Calu3 (cell line): ENCODE results near the gene UBASH3B. TPM values are rescaled to one million over a fixed set of nuclear protein-coding genes. Genes with fewer than 3 reads are reported as not detected.

Source experiments
- BruUV-seq: library from RNA; stranded (reverse); fragments of 400-500 nt; replicated peaks from 2 replicates; lab custom pipeline; 2021; lab: Mats Ljungman, UMichigan
- CTCF ChIA-PET: fragments of 300-600 bp; sonication (Branson Sonifier 250); formaldehyde crosslinking; loops from one replicate; lab custom pipeline; 2022; ENCODE audit warnings: antibody characterized with exemption; lab: Charles Lee
- DNase-seq: peaks from one replicate; pipeline ENCODE4 v3.0.0; 2022
- H3K27ac Mint-ChIP-seq: one replicate; pipeline ENCODE4 v1.8.0; 2022; ENCODE audit warnings: mixed read lengths; ENCODE audit not compliant: unreplicated experiment
- H3K27me3 Mint-ChIP-seq: one replicate; pipeline ENCODE4 v1.8.0; 2022; ENCODE audit warnings: mixed read lengths; ENCODE audit not compliant: unreplicated experiment
- H3K36me3 Mint-ChIP-seq: one replicate; pipeline ENCODE4 v1.8.0; 2022; ENCODE audit warnings: mild to moderate bottlenecking, moderate library complexity, mixed read lengths; ENCODE audit not compliant: insufficient read depth, unreplicated experiment
- H3K4me1 Mint-ChIP-seq: one replicate; pipeline ENCODE4 v1.8.0; 2022; ENCODE audit warnings: mild to moderate bottlenecking, low read depth, mixed read lengths; ENCODE audit not compliant: unreplicated experiment
- H3K4me3 Mint-ChIP-seq: one replicate; pipeline ENCODE4 v1.8.0; 2022; ENCODE audit warnings: mild to moderate bottlenecking, low read depth, moderate library complexity, mixed read lengths; ENCODE audit not compliant: unreplicated experiment
- H3K9me3 Mint-ChIP-seq: one replicate; pipeline ENCODE4 v1.8.0; 2022; ENCODE audit warnings: low read depth, mixed read lengths; ENCODE audit not compliant: unreplicated experiment
- CTCF ChIP-seq: fragments of 200-600 bp; IDR thresholded peaks from one replicate; pipeline ENCODE4 v1.8.0; 2022; ENCODE audit warnings: antibody characterized with exemption; ENCODE audit not compliant: unreplicated experiment
- intact Hi-C: fragments of 100-400 bp; cut with micrococcal nuclease; formaldehyde crosslinking; loops from one replicate; pipeline ENCODE4 v1.10.0; 2022; ENCODE audit not compliant: unreplicated experiment
- total RNA-seq: library from RNA; stranded (reverse); gene quantifications from 2 replicates; pipeline ENCODE4 v1.2.3, GENCODE V29; 2022

The UBASH3B gene
- total RNA-seq, 1 experiment from 2014 or later, result 74.9 TPM

DNA sequence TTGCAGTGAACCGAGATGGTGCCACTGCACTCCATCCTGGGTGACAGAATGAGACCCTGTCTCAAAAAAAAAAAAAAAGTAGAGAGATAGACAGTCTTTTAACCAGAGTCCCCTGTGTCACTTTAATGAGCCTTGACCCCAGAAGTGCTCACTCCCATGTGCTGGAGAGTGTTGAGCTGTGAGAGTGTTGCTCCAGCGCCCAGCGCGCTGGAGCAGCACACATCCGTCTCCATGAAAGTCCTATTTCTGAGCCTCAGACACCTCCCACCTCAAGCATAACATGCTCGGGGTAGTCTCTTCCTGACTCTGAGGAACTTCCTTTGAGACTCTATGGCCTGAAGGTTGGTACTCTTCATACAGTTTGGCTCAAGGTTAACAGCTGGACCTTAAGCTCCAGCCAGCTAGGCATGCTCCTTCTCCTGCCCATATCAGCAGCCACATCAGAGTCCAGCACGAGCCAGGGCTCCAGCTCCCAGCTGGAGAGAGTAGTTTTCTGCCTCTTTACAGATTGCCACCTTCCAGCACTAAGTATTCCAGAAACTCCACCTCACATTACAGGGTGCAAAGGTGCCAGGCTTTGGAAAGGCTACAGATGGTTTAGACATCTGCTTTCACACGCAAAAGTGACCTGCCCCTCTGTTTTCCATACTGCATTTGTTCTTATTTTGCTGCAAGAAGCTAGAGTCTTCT, 29.4 kb upstream of the UBASH3B start:
- CTCF ChIA-PET, result interaction anchor here (0.7 kb wide), 1 partner anchor 25 kb away, joined by 4 read pairs; no protein-coding TSS in a partner anchor
- intact Hi-C loops, result no loop called here
- no TSS peak for BruUV-seq
- H3K4me3 Mint-ChIP-seq, result no peak overlapping the region
- H3K27ac Mint-ChIP-seq, result no peak overlapping the region
- peaks cover 12% of the 10 kb centered on the region for H3K27me3 Mint-ChIP-seq
- TF ChIP-seq CTCF, result no peak
- H3K4me1 Mint-ChIP-seq, result no peaks in the 10 kb centered on the region
- H3K9me3 Mint-ChIP-seq, result no peaks in the 10 kb centered on the region
- DNase-seq, result no peak
- H3K36me3 Mint-ChIP-seq, result no peaks in the 10 kb centered on the region

- no peaks in the 10 kb centered on the region for H3K9me3 Mint-ChIP-seq
- intact Hi-C loops, result no loop called here
- no peak overlapping the region for H3K27ac Mint-ChIP-seq
- H3K4me1 Mint-ChIP-seq, result no peaks in the 10 kb centered on the region
- CTCF ChIA-PET, result interaction anchor here (2.0 kb wide), 1 partner anchor 226 kb away, joined by 5 read pairs; no protein-coding TSS in a partner anchor
- no peak overlapping the region for H3K4me3 Mint-ChIP-seq
- peaks cover 12% of the 10 kb centered on the region for H3K27me3 Mint-ChIP-seq
- H3K36me3 Mint-ChIP-seq, result no peaks in the 10 kb centered on the region
- no TSS peak for BruUV-seq
- DNase-seq, result no peak
- TF ChIP-seq CTCF, result no peak
These were observed 27.8 kb upstream of the UBASH3B start for GRCh38 chr11:122627745-122628144.

DNA sequence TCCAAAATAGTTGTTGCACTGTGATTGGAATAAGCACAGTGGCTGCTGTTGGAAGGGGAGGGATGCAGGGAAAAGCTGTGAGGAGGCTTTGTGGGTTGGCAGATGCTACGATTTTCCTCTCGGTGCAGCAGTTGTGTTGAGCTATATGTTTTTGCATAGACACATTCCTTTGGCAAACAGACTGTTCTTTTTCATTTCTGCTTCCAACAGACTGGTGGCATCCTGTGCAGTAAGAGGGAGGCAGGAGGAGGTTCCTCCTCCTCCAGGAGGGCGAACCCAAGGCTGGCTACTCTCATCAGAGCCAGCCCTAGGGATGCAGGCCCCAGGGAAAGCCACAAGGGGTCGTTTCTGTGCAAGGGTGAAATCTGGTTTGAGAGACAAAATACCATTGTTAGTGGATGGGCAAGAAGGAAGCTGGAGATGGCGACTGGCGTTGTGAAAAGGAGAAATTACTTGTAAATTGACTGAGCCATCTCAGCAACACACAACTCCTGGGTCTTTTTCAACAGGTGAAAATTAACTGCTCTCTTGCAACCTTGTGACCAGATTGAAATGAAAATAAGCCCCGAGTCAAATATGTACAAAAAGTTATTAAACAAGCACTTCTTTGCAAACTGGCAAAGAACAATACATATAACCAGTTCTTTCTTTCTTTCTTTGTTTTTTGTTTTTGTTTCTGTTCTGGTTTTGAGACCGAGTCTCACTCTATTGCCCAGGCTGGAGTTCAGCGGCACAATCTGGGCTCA, 26.5 kb upstream of the UBASH3B start:
- intact Hi-C loops, result loop anchor here (1.0 kb wide), 1 partner anchor 152 kb away; no protein-coding TSS in a partner anchor
- H3K36me3 Mint-ChIP-seq, result no peaks in the 10 kb centered on the region
- no TSS peak for BruUV-seq
- peak; percentile 65 for TF ChIP-seq CTCF
- no peak overlapping the region for H3K4me3 Mint-ChIP-seq
- peak; percentile 70 for DNase-seq
- H3K4me1 Mint-ChIP-seq, result no peaks in the 10 kb centered on the region
- H3K27ac Mint-ChIP-seq, result no peak overlapping the region
- H3K27me3 Mint-ChIP-seq, result peaks cover 6% of the 10 kb centered on the region
- CTCF ChIA-PET, result interaction anchor here (0.5 to 2.0 kb wide), 11 partner anchors 11 to 1290 kb away, joined by 3 to 21 read pairs (median 4); no protein-coding TSS in a partner anchor
- no peaks in the 10 kb centered on the region for H3K9me3 Mint-ChIP-seq

DNA sequence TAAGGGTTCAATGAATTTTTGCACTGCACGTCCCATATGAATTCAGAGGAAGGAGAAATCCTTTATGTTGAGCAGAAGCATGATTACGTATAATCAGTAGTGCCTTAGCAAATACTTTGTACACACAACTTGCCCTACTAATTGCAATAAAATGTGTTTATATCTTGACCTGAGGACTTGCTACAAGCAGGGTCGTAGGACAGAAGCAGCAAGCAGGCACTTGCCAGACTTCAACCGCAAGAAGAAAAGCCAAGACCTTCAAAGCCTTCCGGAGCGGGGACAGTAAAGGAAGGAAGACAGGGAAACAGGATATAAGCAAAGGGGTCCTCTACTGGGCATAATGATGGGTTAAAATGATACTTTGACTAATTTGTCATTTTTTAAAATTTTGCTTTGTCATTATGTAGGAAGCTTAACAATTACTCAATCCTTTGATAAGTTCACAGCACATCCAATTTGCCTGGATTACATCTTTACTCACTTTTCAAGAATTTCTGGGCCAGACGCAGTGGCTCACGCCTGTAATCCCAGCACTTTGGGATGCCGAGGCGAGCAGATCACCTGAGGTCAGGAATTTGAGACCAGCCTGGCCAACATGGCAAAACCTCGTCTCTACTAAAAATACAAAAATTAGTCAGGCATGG, 23.2 kb upstream of the UBASH3B start:
- CTCF ChIA-PET, result interaction anchor here (1.4 kb wide), 1 partner anchor 149 kb away, joined by 7 read pairs; no protein-coding TSS in a partner anchor
- no peak for DNase-seq
- H3K9me3 Mint-ChIP-seq, result no peaks in the 10 kb centered on the region
- H3K36me3 Mint-ChIP-seq, result no peaks in the 10 kb centered on the region
- BruUV-seq, result no TSS peak
- intact Hi-C loops, result loop anchor here (2.0 to 5.0 kb wide), 2 partner anchors 222 to 390 kb away; no protein-coding TSS in a partner anchor
- H3K27me3 Mint-ChIP-seq, result no peaks in the 10 kb centered on the region
- no peak for TF ChIP-seq CTCF
- no peak overlapping the region for H3K4me3 Mint-ChIP-seq
- no peak overlapping the region for H3K27ac Mint-ChIP-seq
- peaks cover 8% of the 10 kb centered on the region for H3K4me1 Mint-ChIP-seq
